Fibroblast of peridontal ligament (primary cell): Measurements from ENCODE around the gene RFFL.

Source experiments
- DNase-seq: peaks from one replicate; pipeline ENCODE4 v3.0.0-alpha.2; 2010; ENCODE audit errors: extremely low read depth

Gene RFFL

DNA sequence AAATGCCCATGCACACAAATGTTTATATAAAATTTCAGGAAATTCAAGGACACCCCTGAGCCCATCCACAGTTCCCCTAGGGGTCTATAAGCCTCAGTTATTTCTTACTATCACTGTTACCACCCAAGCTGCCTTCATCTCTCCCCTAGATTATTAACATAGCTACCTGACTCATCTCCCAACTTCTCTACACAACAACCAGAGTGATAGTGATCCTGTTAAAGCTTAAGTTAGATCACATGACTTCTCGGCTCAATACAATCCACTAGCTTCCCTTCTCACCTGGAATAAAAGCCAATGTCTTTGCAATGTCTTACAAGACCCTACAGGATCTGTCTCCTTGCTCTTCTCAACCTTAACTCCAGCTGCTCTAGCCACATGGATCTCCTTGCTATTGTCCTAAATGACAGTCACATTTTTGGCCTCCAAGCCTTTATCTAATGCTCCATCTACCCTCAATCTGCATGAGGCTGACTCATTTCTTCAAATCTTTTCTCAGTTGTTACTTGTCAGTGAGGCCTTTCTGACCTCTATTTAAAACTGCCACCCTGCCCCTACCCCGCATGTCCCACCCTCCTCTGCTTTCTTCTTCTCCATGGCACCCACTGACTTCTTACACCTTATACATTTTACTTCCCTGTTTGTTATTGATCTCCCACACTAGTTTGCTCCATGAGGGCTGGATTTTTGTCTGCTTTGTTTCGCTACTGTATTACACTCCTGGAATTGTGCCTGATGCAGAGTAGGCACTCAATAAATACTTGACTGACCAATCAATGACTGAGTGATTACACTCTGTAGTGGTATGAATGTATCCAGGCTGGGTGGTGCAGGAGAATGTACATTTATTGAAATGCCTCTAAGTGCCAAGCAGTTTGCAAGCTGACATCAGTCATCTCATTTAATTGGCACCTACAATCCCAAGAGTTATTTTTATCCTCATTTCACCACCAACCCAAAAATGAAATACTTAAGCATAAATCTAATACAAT lies 88.4 kb downstream of the RFFL start:
- DNase-seq, result no peak

DNA sequence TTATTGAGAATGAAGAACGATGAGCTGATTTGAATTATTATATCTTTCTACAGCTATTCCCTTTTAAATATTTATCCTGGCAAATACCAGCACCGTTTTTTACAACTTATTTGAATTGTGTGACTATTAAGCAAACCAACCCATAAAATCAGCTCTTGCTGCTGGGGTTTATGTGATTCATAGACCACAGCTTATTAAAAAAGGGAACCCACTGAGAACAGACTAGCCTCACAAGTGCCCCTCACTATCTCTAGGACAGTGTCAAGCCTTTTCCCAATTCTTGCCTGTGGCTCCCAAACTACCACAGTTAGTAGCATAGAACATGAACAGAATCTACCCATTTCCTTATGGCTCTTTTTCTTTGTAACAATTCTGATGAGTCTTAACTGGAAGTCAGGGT lies 89.3 kb downstream of the RFFL start:
- DNase-seq, result no peak

DNA sequence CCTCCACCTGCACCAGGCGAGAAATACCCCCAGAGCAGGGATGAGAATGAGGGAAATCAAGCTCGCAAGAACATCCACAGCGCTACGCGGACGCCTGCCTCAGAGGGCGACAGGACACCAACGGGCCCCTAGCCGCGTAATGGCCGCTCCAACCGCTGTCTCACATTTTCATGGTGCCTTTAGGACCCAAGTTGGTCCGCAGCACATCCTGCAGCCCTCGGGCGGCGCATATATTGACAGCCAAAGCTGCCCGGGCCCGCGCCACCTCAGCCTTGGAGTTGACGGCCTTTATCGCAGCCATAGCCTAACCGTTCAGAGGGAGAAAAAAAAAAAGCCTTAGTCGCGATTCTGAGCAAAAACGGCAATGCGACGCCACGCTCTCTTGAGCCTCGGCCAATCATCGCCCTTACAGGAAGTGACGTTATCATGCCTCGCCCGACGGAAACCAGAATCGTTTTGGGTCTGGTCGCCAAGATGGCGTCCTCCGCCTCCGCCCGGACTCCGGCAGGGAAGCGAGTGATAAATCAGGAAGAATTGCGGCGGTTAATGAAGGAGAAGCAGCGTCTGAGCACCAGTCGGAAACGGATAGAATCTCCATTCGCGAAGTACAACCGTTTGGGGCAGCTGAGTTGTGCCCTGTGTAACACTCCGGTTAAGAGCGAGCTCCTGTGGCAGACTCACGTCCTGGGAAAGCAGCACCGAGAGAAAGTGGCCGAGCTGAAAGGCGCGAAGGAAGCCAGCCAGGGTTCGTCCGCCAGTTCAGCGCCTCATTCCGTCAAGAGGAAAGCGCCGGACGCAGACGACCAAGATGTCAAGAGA lies 102.2 kb downstream of the RFFL start, which contains the start of the genes CCT6B and ZNF830:
TSS of gene CCT6B (minus strand) at position 368 of the 819 bp plus-strand sequence. CDS start at position 301, 67 bp downstream.
TSS of gene ZNF830 (plus strand) at position 448 of the 819 bp plus-strand sequence. CDS start at position 475, 27 bp downstream.
- DNase-seq, result peak; percentile 96

DNA sequence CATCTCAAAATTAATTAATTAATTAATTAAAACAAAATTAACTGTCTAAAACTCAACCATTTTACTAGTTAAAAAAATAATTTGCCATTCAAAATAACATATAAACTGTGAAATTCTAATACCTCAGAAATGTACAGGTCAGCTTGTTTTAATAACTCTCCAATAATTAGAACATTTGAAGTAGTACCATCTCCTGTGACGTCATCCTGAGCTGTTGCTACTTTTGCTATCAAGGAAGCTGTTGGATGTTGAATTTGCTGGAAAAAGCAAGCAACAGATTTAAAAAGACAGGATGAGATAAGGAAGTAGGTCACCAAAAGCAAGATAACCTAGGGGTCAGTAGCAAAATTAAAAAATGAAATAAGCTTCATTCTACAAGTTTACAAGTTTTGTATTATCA lies 105.1 kb downstream of the RFFL start:
- no peak for DNase-seq
